Spinal cord (tissue), 10 donors: Measurements from ENCODE around the gene COL23A1. TPM values are rescaled to one million over a fixed set of nuclear protein-coding genes. Genes with fewer than 3 reads are reported as not detected.
A peak's percentile ranks its signal among the peaks of the same experiment; 100 is the strongest.

Experiments used
- DNase-seq, 6 donors: peaks; one replicate each; pipeline versions ENCODE4 v3.0.0 to v3.0.0-alpha.2; 2013 to 2015; ENCODE audit warnings: low spot score in 6 of 6, low read depth in 4 of 6
- H3K27ac ChIP-seq: one replicate; pipeline ENCODE4 v1.5.1; 2013; ENCODE audit warnings: low read depth, low read length, control low read depth
- H3K27me3 ChIP-seq: one replicate; pipeline ENCODE4 v1.6.1; 2013; ENCODE audit warnings: low read length; ENCODE audit not compliant: control insufficient read depth, insufficient read depth
- H3K36me3 ChIP-seq: one replicate; pipeline ENCODE4 v1.6.1; 2013; ENCODE audit warnings: low read length; ENCODE audit not compliant: control insufficient read depth, insufficient read depth
- H3K4me1 ChIP-seq: one replicate; pipeline ENCODE4 v1.6.1; 2013; ENCODE audit warnings: low read length; ENCODE audit not compliant: control insufficient read depth, insufficient read depth
- H3K4me3 ChIP-seq: one replicate; pipeline ENCODE4 v1.5.1; 2013; ENCODE audit warnings: low read depth, low read length, control low read depth
- H3K9me3 ChIP-seq: one replicate; pipeline ENCODE4 v1.6.1; 2013; ENCODE audit warnings: low read length; ENCODE audit not compliant: control insufficient read depth, insufficient read depth
- WGBS: methylation state at CpG from one replicate; pipeline ENCODE4 v1.1.5; 2013; ENCODE audit warnings: missing lambda C conversion rate; ENCODE audit not compliant: insufficient coverage; 5-methylcytosine and 5-hydroxymethylcytosine counted together
- polyA plus RNA-seq, 2 donors: library from polyadenylated mRNA; unstranded; fragments of 120-200 nt; gene quantifications; one replicate each; pipeline ENCODE4 v1.2.1, GENCODE V29; 2013; ENCODE audit not compliant: insufficient read length in 2 of 2
- total RNA-seq, 2 donors: library from RNA; depleted of rRNA in 1 of 2; stranded (reverse); fragments of 120-200 nt in 1 of 2; fragments of >200 nt in 1 of 2; gene quantifications; one replicate each; pipeline versions ENCODE4 v1.2.3 to v1.2.4, GENCODE V29; 2013 to 2014
- donor health status: healthy.

The COL23A1 gene
- total and polyA plus RNA-seq, 4 donors: 2.8 to 9.7 (median 8.0) TPM

DNA sequence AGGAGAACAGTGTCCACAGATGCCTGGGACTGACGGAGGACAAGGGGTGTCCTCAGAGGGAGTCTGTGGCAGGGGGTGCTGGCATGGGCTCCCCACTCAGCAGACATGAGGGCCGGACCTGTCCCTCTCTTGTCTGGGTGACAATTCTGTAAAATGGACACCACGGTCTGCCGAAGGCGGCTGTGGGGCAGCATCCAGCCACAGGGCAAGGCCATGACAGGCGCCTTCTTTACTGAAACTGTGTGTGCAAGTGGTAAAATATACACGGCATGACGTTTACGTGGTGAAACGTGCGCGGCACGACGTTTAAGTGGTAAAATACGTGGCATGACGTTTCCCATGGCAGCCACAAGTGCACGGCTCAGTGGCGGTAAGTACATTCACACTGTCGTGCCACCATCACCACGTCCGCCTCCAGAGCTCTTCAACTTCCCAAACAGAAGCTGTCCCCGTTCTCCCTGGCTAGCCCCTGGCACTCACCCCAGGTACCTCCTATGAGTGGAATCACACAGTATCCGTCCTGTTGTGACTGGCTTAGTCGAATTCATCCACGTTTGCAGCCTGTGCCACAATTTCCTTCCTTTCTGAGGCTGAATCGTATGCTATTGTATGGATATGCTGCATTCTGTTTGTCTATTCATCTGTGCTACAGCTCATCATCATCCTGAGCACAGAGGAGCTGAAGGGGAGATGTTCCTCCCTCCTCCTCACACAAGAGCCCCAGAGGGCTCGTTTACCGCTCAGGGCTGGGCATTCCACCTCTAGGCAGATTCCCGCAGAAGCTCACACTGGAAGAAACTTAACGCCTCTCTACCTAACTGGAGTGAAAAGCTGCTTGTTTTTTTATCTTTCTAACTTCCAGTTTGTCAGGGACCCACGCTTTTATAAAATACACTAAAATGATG lies 52.5 kb downstream of the COL23A1 start:
- Histone ChIP-seq H3K36me3 (no peaks in the 10 kb centered on the region), H3K9me3 (no peaks in the 10 kb centered on the region), H3K4me3 (no peak overlapping the region), H3K4me1 (peaks cover 27% of the 10 kb centered on the region), H3K27me3 (no peaks in the 10 kb centered on the region), H3K27ac (no peak overlapping the region)
- DNase-seq: peak in 1 of 6 donors; percentile 73
- 75% methylated on average over 23 of the region's 31 CpGs for WGBS

DNA sequence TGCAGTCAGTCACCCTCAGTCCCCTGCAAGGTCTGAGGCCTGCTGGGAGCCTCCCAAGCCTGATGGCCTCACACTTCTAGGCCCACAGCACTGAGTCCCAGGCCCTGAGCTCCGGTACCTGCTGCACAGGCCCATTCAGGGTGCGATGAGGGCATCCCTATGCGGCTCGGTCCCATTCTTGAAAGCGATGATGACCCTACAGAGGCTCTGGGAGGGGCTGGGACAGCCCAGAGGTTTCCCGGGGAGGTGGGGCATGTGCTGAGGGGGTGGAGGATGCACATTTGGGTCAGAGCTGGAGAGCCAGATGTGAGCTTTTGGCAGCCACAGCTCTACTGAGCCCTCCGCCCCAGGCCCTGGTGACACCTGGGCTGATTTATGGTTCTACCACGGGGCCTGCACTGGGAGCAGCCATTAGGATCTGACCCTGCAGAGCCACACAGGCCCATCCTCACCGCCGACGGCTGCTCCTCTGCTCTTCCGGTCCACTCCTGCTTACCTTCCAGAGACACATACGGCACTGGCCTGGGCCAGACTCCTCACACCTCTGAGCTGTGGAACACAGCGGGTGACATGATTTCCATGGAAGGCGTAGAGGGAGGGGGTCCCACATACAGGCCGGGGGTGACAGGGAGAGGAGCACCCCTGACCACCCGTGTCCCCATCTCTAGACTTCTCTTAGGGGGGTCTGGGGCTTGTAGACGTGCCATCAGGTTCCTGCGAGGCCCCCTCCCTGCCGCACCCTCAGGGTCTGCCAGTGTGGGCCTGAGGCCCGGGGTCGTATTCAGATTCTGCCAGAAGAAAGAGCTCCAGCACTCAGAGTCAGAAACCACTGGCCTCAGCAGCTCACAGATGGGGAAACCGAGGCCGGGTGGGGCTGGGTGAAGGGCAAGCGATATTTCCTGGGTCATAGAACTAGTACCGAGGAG lies 53.4 kb downstream of the COL23A1 start:
- no peak for DNase-seq
- Histone ChIP-seq H3K36me3 (no peaks in the 10 kb centered on the region), H3K9me3 (no peaks in the 10 kb centered on the region), H3K27ac (no peak overlapping the region), H3K27me3 (no peaks in the 10 kb centered on the region), H3K4me3 (no peak overlapping the region), H3K4me1 (peaks cover 19% of the 10 kb centered on the region)
- WGBS: 79% methylated on average over 25 of the region's 26 CpGs

DNA sequence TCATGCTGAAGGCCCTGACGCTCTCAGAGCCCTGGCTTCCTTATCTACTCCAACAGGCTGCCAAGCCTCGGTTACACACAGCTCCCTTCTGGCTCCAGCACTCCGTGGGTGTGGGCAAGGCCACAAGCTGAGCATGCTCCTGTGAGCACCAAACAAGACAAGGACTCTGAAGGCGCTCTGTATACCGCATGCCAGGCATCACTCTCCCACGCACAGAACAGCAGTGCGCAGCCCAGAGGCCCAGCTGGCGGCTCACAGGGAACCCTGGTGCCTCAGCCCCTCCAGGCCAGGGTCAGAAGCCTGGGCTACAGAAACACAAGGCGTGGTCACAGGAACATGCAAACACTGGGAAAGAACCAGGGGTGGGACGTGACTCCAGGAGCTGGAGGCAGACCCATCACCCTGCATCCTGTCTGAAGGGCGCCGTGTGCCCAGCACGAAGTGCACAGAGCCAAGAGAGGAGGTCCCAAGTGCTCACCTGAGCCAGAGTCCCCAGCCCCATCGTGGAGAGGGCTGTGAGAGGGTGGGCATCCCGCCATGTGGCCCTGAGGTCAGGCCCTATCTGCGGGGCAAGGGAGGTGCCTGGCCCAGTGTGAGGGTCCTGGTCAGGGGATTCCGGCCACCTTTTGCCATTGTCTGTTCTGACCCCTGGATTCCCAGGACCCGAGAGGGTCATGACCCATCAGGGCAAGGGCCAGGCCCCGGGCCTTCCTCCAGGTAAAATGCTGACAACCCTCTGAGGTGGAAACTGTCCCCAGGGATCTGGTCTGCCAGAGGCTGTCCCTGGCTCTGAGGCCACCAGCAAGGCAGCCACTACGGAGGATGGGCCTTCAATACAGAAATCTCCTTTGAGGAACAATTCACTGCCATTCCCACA lies 54.7 kb downstream of the COL23A1 start:
- Histone ChIP-seq H3K27ac (no peak overlapping the region), H3K36me3 (no peaks in the 10 kb centered on the region), H3K4me1 (peaks cover 18% of the 10 kb centered on the region), H3K4me3 (no peak overlapping the region), H3K27me3 (no peaks in the 10 kb centered on the region), H3K9me3 (no peaks in the 10 kb centered on the region)
- DNase-seq: peak in 1 of 6 donors; percentile 9
- WGBS: 84% methylated on average over 20 of the region's 20 CpGs

DNA sequence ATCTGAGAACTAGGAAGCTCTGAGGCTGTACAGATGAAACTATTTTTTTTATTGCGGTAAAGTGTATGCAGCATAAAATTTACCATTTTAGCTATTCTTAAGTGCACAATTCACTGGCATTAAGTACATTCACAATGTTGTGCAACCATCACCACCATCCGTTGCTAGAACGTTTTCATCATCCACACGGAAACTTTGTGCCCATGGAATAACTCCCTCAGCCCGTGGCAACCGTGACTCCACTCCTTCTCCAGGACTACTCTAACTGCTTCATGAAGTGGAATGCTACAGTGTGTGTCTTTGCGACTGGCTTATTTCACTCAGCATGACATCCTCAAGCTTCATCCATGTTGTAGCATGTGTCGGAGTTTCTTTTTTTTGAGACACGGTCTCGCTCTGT lies 57.1 kb downstream of the COL23A1 start:
- no peaks in the 10 kb centered on the region for H3K27me3 ChIP-seq
- 82% methylated on average over 8 of the region's 10 CpGs for WGBS
- no peak overlapping the region for H3K27ac ChIP-seq
- H3K4me3 ChIP-seq: no peak overlapping the region
- DNase-seq: no peak
- H3K9me3 ChIP-seq: no peaks in the 10 kb centered on the region
- H3K4me1 ChIP-seq: peaks cover 18% of the 10 kb centered on the region
- H3K36me3 ChIP-seq: no peaks in the 10 kb centered on the region

DNA sequence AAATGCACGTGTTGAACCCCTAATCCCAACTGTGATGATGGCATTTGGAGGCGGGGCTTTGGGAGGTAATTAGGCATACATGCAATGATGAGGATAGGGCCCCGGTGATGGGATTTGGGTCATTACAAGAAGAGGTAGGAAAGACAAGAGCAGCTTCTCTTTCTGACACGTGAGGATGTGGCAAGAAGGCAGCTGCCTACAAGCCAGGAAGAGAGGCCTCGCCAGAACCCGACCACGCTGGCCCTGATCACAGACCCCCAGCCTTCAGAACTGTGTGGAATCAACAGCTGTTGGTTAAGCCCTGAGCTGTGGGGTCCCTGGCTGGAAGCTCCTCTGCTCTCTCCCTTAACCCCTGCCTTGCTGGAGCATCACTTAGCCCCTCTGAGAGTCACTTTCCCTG lies 57.5 kb downstream of the COL23A1 start:
- no peaks in the 10 kb centered on the region for H3K27me3 ChIP-seq
- DNase-seq: no peak
- H3K36me3 ChIP-seq: no peaks in the 10 kb centered on the region
- H3K27ac ChIP-seq: no peak overlapping the region
- H3K4me3 ChIP-seq: no peak overlapping the region
- 51% methylated on average over 7 of the region's 7 CpGs for whole genome bisulfite sequencing
- no peaks in the 10 kb centered on the region for H3K9me3 ChIP-seq
- H3K4me1 ChIP-seq: peaks cover 19% of the 10 kb centered on the region

DNA sequence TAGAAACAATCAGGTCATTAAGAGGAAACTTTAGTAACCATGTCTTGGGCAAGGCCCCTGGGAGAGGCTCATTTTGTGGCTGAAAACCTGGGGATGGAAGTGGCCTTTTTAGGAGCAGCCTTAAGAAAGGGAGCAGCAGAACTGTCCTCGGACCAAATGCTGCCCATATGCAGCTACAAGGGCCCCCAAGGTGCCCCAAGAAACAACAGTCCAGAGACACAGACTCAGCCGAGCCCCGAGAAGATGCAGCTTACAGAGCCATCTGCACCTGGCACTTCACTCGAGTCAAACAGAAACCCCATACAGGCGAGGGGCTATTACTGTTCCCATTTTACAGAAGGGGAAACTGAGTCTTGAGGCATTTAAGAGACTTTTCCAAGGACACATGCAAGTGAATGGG lies 58.0 kb downstream of the COL23A1 start:
- no peaks in the 10 kb centered on the region for H3K27me3 ChIP-seq
- H3K27ac ChIP-seq: no peak overlapping the region
- no peak overlapping the region for H3K4me3 ChIP-seq
- H3K4me1 ChIP-seq: peaks cover 19% of the 10 kb centered on the region
- no peaks in the 10 kb centered on the region for H3K36me3 ChIP-seq
- DNase-seq: no peak
- WGBS: 67% methylated on average over 1 of the region's 5 CpGs
- H3K9me3 ChIP-seq: no peaks in the 10 kb centered on the region

DNA sequence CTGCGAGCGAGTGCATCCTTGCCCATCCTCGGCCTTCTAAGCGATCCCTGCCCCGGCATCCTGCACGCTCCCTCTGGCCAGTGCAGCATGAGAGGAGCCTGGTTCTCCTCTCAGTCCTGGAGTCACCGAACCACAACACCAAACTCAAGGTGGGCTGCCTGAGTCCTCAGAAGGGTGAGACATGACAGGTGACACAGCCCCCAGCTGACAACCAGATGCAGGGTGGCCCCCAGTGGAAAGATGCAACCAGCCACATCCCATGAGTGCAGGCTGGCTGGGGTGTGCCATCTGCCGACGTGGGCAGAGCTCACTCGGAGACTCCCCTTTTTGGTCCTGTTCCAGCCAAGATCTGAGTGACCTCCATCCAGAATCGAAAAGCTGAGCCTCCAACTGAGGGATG lies 58.4 kb downstream of the COL23A1 start:
- no peak for DNase-seq
- H3K4me1 ChIP-seq: peaks cover 20% of the 10 kb centered on the region
- H3K9me3 ChIP-seq: no peaks in the 10 kb centered on the region
- no peak overlapping the region for H3K4me3 ChIP-seq
- H3K36me3 ChIP-seq: no peaks in the 10 kb centered on the region
- 81% methylated on average over 11 of the region's 11 CpGs for WGBS
- no peak overlapping the region for H3K27ac ChIP-seq
- H3K27me3 ChIP-seq: no peaks in the 10 kb centered on the region

DNA sequence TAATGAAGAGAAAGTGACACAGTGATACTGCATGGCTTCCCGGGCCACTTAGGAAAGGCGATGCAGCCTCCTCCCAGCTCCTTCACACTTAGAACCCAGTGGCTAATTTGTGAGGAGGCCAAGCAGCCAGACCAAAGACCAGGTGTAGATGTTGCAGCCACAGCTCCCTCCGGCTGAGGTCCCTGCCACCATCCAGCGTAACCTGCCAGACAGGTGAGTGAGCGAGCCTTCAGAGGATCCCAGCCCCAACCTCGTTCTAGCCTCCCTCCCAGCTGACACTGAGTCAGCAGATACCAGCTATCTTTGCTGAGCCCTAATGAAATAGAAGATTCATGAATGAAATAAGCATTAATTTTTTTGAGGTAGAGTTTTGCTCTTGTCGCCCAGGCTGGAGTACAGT lies 59.7 kb downstream of the COL23A1 start:
- WGBS: 92% methylated on average over 5 of the region's 7 CpGs
- no peak overlapping the region for H3K4me3 ChIP-seq
- peaks cover 25% of the 10 kb centered on the region for H3K4me1 ChIP-seq
- no peak for DNase-seq
- H3K27me3 ChIP-seq: no peaks in the 10 kb centered on the region
- no peak overlapping the region for H3K27ac ChIP-seq
- H3K36me3 ChIP-seq: no peaks in the 10 kb centered on the region
- H3K9me3 ChIP-seq: no peaks in the 10 kb centered on the region

DNA sequence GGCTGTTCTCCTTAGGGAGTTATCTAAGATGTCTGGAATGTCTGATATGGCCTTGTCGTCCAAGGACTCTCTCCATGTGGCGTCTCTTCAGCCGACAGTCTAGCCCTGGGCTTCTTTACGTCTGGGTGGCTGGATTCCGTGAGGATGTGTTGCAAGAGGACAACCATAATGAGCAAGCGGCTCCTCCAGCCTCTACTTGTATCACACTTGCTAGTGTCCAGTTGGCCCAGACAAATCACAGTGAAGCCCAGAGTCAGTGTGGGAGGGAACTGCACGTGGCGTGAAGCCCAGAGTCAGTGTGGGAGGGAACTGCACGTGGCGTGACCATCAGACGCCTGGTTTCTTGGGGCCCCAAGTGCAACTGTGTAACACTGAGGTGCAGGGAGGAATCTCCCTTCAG lies 61.1 kb downstream of the COL23A1 start:
- Histone ChIP-seq H3K9me3 (no peaks in the 10 kb centered on the region), H3K27ac (no peak overlapping the region), H3K4me3 (no peak overlapping the region), H3K36me3 (no peaks in the 10 kb centered on the region), H3K27me3 (no peaks in the 10 kb centered on the region), H3K4me1 (peaks cover 21% of the 10 kb centered on the region)
- 77% methylated on average over 11 of the region's 11 CpGs for WGBS
- DNase-seq: no peak
